Caco-2 (cell line): ENCODE data around the gene GTF2F1. TPM values are rescaled to one million over a fixed set of nuclear protein-coding genes. Genes with fewer than 3 reads are reported as not detected.
A peak's percentile ranks its signal among the peaks of the same experiment; 100 is the strongest.

Source experiments
- BruUV-seq: library from RNA; stranded (reverse); fragments of 400-500 nt; replicated peaks from 2 replicates; lab custom pipeline; 2021; lab: Mats Ljungman, UMichigan
- CTCF ChIA-PET: fragments of 300-600 bp; sonication (Branson Sonifier 250); formaldehyde crosslinking; loops from one replicate; lab custom pipeline; 2022; ENCODE audit warnings: antibody characterized with exemption; lab: Charles Lee
- POLR2A ChIA-PET: fragments of 300-600 bp; sonication (Branson Sonifier 250); formaldehyde crosslinking; loops from one replicate; lab custom pipeline; 2022; ENCODE audit warnings: antibody characterized with exemption; lab: Charles Lee
- DNase-seq, 2 experiments: peaks; one replicate each; pipeline versions ENCODE4 v3.0.0 to v3.0.0-alpha.2; 2020 to 2022
- H3K27me3 ChIP-seq: replicated peaks from 2 replicates; pipeline ENCODE4 v1.6.0; 2011; ENCODE audit warnings: low read length; ENCODE audit not compliant: control insufficient read depth, insufficient read depth
- H3K36me3 ChIP-seq: 2 replicates; pipeline ENCODE4 v1.5.1; 2011; ENCODE audit warnings: low read length; ENCODE audit not compliant: control insufficient read depth, insufficient read depth
- H3K4me1 ChIP-seq: fragments of 250-450 bp; sonication (Bioruptor Pico); 2 replicates; pipeline ENCODE4 v1.5.1; 2020; ENCODE audit warnings: mild to moderate bottlenecking
- H3K4me3 ChIP-seq: 2 replicates; pipeline ENCODE4 v1.5.1; 2011; ENCODE audit warnings: low read depth, mild to moderate bottlenecking, control low read depth, low read length
- H3K9me3 ChIP-seq: fragments of 250-450 bp; sonication (Bioruptor Pico); 2 replicates; pipeline ENCODE4 v1.5.1; 2020; ENCODE audit warnings: mild to moderate bottlenecking, moderate library complexity
- H3K27ac Mint-ChIP-seq: one replicate; pipeline ENCODE4 v1.8.0; 2022; ENCODE audit warnings: mixed read lengths; ENCODE audit not compliant: unreplicated experiment
- H3K27me3 Mint-ChIP-seq: one replicate; pipeline ENCODE4 v1.8.0; 2022; ENCODE audit warnings: mixed read lengths; ENCODE audit not compliant: insufficient read depth, unreplicated experiment
- H3K36me3 Mint-ChIP-seq: one replicate; pipeline ENCODE4 v1.8.0; 2022; ENCODE audit warnings: mild to moderate bottlenecking, mixed read lengths; ENCODE audit not compliant: insufficient read depth, unreplicated experiment
- H3K4me1 Mint-ChIP-seq: one replicate; pipeline ENCODE4 v1.8.0; 2022; ENCODE audit warnings: low read depth, mixed read lengths; ENCODE audit not compliant: unreplicated experiment
- H3K4me3 Mint-ChIP-seq: one replicate; pipeline ENCODE4 v1.8.0; 2022; ENCODE audit warnings: mild to moderate bottlenecking, moderate library complexity, mixed read lengths; ENCODE audit not compliant: unreplicated experiment
- H3K9me3 Mint-ChIP-seq: one replicate; pipeline ENCODE4 v1.8.0; 2022; ENCODE audit warnings: mixed read lengths; ENCODE audit not compliant: unreplicated experiment
- intact Hi-C: fragments of 100-400 bp; cut with micrococcal nuclease; formaldehyde crosslinking; loops from one replicate; pipeline ENCODE4 v1.10.0; 2022; ENCODE audit not compliant: unreplicated experiment
- microRNA-seq: library from miRNA; unstranded; fragments of <30 nt; microRNA quantifications from one replicate; pipeline ENCODE4 v1.2.0, GENCODE V29; 2022
- total RNA-seq: library from RNA; stranded (reverse); gene quantifications from 2 replicates; pipeline ENCODE4 v1.2.3, GENCODE V29; 2022
- TF ChIP-seq, protein P1 (sequence below), 2 experiments: fragments of 200-600 bp in 1 of 2; IDR thresholded peaks; 1 replicate in 1 of 2; 2 replicates in 1 of 2; pipeline versions ENCODE4 v1.5.1 to v1.8.0; 2011 to 2022; ENCODE audit warnings: antibody characterized with exemption in 1 of 2, control low read depth in 1 of 2, inconsistent platforms in 1 of 2, low read depth in 1 of 2, low read length in 1 of 2, mild to moderate bottlenecking in 1 of 2, moderate library complexity in 1 of 2; ENCODE audit not compliant: insufficient read depth in 1 of 2, severe bottlenecking in 1 of 2, unreplicated experiment in 1 of 2

Gene GTF2F1
- total RNA-seq, 1 experiment from 2014 or later: 77.4 TPM

DNA sequence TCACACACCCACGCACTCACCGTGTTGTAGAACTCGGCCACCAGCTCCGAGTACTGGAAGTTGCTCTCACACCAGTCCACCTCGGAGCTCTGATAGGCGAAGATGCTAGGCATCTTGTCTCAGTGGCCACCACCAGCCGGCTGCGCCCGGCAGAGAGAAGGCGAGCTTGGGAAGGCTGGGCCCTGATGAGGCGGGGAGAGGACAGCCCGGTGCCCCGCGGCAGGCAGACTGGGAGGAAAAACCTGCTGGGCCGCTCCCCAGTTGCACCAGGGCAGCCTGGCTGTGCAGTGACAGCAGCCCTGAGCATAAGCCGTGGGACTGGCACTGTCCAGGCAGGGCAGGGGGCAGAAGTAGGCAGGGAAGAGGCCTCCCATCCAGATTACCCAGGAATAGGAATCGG is 59.5 kb downstream of the GTF2F1 start, which contains the start of gene ACER1:
Gene ACER1 (minus strand): TSS at position 174 of the 400 bp plus-strand sequence. CDS start 61 bp downstream, at position 113.
- CTCF ChIA-PET: interaction anchor here (0.9 kb wide), 1 partner anchor 346 kb away, joined by 3 read pairs; no protein-coding TSS in a partner anchor
- intact Hi-C loops: no loop called here
- Mint-ChIP-seq H3K27ac (no peak within 1 kb of the TSS), H3K9me3 (no peaks in the 10 kb centered on the region), H3K4me3 (no peak within 1 kb of the TSS), H3K36me3 (no peaks in the 10 kb centered on the region), H3K4me1 (no peaks in the 10 kb centered on the region), H3K27me3 (no peaks in the 10 kb centered on the region)
- TF ChIP-seq, protein P1, sequence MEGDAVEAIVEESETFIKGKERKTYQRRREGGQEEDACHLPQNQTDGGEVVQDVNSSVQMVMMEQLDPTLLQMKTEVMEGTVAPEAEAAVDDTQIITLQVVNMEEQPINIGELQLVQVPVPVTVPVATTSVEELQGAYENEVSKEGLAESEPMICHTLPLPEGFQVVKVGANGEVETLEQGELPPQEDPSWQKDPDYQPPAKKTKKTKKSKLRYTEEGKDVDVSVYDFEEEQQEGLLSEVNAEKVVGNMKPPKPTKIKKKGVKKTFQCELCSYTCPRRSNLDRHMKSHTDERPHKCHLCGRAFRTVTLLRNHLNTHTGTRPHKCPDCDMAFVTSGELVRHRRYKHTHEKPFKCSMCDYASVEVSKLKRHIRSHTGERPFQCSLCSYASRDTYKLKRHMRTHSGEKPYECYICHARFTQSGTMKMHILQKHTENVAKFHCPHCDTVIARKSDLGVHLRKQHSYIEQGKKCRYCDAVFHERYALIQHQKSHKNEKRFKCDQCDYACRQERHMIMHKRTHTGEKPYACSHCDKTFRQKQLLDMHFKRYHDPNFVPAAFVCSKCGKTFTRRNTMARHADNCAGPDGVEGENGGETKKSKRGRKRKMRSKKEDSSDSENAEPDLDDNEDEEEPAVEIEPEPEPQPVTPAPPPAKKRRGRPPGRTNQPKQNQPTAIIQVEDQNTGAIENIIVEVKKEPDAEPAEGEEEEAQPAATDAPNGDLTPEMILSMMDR (IDR thresholded peaks at IDR 0.05; ENCODE audit: insufficient read depth in 1 of 2, low read depth in 1 of 2, low read length in 1 of 2, severe bottlenecking in 1 of 2, unreplicated experiment in 1 of 2): no peak
- POLR2A ChIA-PET: no interaction called here
- peak in 1 of 2 experiments; percentile 5 for DNase-seq
- BruUV-seq: no TSS peak
- H3K27me3 ChIP-seq: no peaks in the 10 kb centered on the region
- no peaks in the 10 kb centered on the region for H3K36me3 ChIP-seq
- H3K4me3 ChIP-seq: no peak within 1 kb of the TSS
- H3K4me1 ChIP-seq: no peaks in the 10 kb centered on the region
- no peaks in the 10 kb centered on the region for H3K9me3 ChIP-seq

Small RNA genes within 50 kb of the gene (microRNA-seq; reads per million reads assigned to microRNA genes)
- gene MIR3940: 13.4 reads per million, percentile 53 among the genes with 10 or more reads in this experiment
- gene MIR6790: not detected
- 1.9 reads per million, percentile 5 among the genes with 10 or more reads in this experiment for gene MIR6885

Other genes with a start within 250 kb of the GTF2F1 start
- gene MLLT1, start 113.2 kb downstream of the GTF2F1 start, total RNA-seq: 60.0 and 63.2 TPM in 2 replicates
- not detected in 2 replicates for gene ACER1, start 59.6 kb downstream of the GTF2F1 start, total RNA-seq
- 86.8 and 93.5 TPM in 2 replicates for gene CLPP, start 31.6 kb downstream of the GTF2F1 start, total RNA-seq
- gene ALKBH7, start 20.4 kb downstream of the GTF2F1 start, total RNA-seq: 55.5 and 70.0 TPM in 2 replicates
- gene PSPN, start 17.2 kb downstream of the GTF2F1 start, total RNA-seq: 2.9 and 3.4 TPM in 2 replicates
- 589 and 610 TPM in 2 replicates for gene KHSRP, start 31.6 kb upstream of the GTF2F1 start, total RNA-seq
- gene SLC25A41, start 40.6 kb upstream of the GTF2F1 start, total RNA-seq: 0.23 TPM in 1 of 2 replicates, not detected in the other
- gene SLC25A23, start 66.6 kb upstream of the GTF2F1 start, total RNA-seq: 70.5 and 73.5 TPM in 2 replicates
- 53.9 and 54.5 TPM in 2 replicates for gene CRB3, start 71.1 kb upstream of the GTF2F1 start, total RNA-seq
- 3.5 and 4.4 TPM in 2 replicates for gene DENND1C, start 88.6 kb upstream of the GTF2F1 start, total RNA-seq
- 3.8 and 6.0 TPM in 2 replicates for gene TUBB4A, start 109.1 kb upstream of the GTF2F1 start, total RNA-seq
- 0.77 and 1.3 TPM in 2 replicates for gene TNFSF9, start 137.9 kb upstream of the GTF2F1 start, total RNA-seq
- gene CD70, start 198.0 kb upstream of the GTF2F1 start, total RNA-seq: not detected in 2 replicates